GM21576 (cell line): ENCODE data around the gene DHRS7.

Experiments
- ATAC-seq: cut with Tn5 transposase; IDR thresholded peaks from one replicate; pipeline ENCODE4 v1.9.1; 2021; ENCODE audit warnings: mild to moderate bottlenecking, moderate library complexity; ENCODE audit not compliant: unreplicated experiment

Gene DHRS7

GRCh38 chr14:60188115-60188514 is 22.9 kb upstream of the DHRS7 start:
- no peak for ATAC-seq

- no peak for ATAC-seq
Observed at GRCh38 chr14:60184905-60185555, 19.8 kb upstream of the DHRS7 start.

- ATAC-seq = peak; percentile 38
Observed at GRCh38 chr14:60184146-60184904, 19.1 kb upstream of the DHRS7 start.

GRCh38 chr14:60183741-60184140 is 18.5 kb upstream of the DHRS7 start:
- peak; percentile 59 for ATAC-seq

- ATAC-seq = no peak
Observed at GRCh38 chr14:60183138-60183537, 17.9 kb upstream of the DHRS7 start.

GRCh38 chr14:60179431-60179869 is 14.3 kb upstream of the DHRS7 start:
- ATAC-seq = no peak

GRCh38 chr14:60178820-60179219 is 13.6 kb upstream of the DHRS7 start:
- no peak for ATAC-seq

- no peak for ATAC-seq
Observed at GRCh38 chr14:60178164-60178563, 13.0 kb upstream of the DHRS7 start.

GRCh38 chr14:60175255-60175902 is 10.2 kb upstream of the DHRS7 start:
- ATAC-seq = no peak

GRCh38 chr14:60174352-60175254 is 9.4 kb upstream of the DHRS7 start:
- ATAC-seq = no peak

GRCh38 chr14:60171690-60172089 is 6.5 kb upstream of the DHRS7 start:
- no peak for ATAC-seq

GRCh38 chr14:60170948-60171347 is 5.8 kb upstream of the DHRS7 start:
- ATAC-seq = no peak

GRCh38 chr14:60169722-60170121 is 4.5 kb upstream of the DHRS7 start:
- ATAC-seq = no peak

- no peak for ATAC-seq
Observed at GRCh38 chr14:60166142-60166541, 944 bp upstream of the DHRS7 start.

GRCh38 chr14:60165547-60165876 is 314 bp upstream of the DHRS7 start:
- peak; percentile 2 for ATAC-seq

GRCh38 chr14:60164404-60164711 is 840 bp downstream of the DHRS7 start:
- no peak for ATAC-seq

GRCh38 chr14:60163693-60164092 is 1.5 kb downstream of the DHRS7 start:
- ATAC-seq = no peak

- no peak for ATAC-seq
Observed at GRCh38 chr14:60161196-60162107, 3.7 kb downstream of the DHRS7 start.

GRCh38 chr14:60160422-60160821 is 4.8 kb downstream of the DHRS7 start:
- ATAC-seq = no peak

- no peak for ATAC-seq
Observed at GRCh38 chr14:60154671-60155070, 10.5 kb downstream of the DHRS7 start.
